ENCODE results near the gene MTR.

The MTR gene

GRCh38 chr1:236779312-236779711 lies 15.8 kb upstream of the MTR start:
- no peak for DNase-seq (ENCODE audit: low spot score)

GRCh38 chr1:236785477-236785876 lies 9.6 kb upstream of the MTR start:
- DNase-seq (ENCODE audit: low spot score), result no peak

- DNase-seq (ENCODE audit: low spot score), result no peak
Observed at GRCh38 chr1:236786453-236786852, 8.6 kb upstream of the MTR start.

GRCh38 chr1:236794585-236795034 lies 482 bp upstream of the MTR start:
- no peak for DNase-seq (ENCODE audit: low spot score)

- no peak for DNase-seq (ENCODE audit: low spot score)
Observed at GRCh38 chr1:236795757-236796667, 920 bp downstream of the MTR start.

GRCh38 chr1:236799001-236799400 lies 3.9 kb downstream of the MTR start:
- no peak for DNase-seq (ENCODE audit: low spot score)

- DNase-seq (ENCODE audit: low spot score), result no peak
Observed at GRCh38 chr1:236800002-236800620, 5.0 kb downstream of the MTR start.

GRCh38 chr1:236800623-236801022 lies 5.5 kb downstream of the MTR start:
- no peak for DNase-seq (ENCODE audit: low spot score)

GRCh38 chr1:236802264-236802663 lies 7.2 kb downstream of the MTR start:
- DNase-seq (ENCODE audit: low spot score), result no peak

- DNase-seq (ENCODE audit: low spot score), result no peak
Observed at GRCh38 chr1:236806634-236807033, 11.5 kb downstream of the MTR start.

- no peak for DNase-seq (ENCODE audit: low spot score)
Observed at GRCh38 chr1:236808005-236808404, 12.9 kb downstream of the MTR start.

- DNase-seq (ENCODE audit: low spot score), result no peak
Observed at GRCh38 chr1:236808564-236809130, 13.6 kb downstream of the MTR start.

- no peak for DNase-seq (ENCODE audit: low spot score)
Observed at GRCh38 chr1:236809148-236809547, 14.1 kb downstream of the MTR start.

GRCh38 chr1:236810018-236810417 lies 14.9 kb downstream of the MTR start:
- no peak for DNase-seq (ENCODE audit: low spot score)

- DNase-seq (ENCODE audit: low spot score), result no peak
Observed at GRCh38 chr1:236812334-236813030, 17.4 kb downstream of the MTR start.

- no peak for DNase-seq (ENCODE audit: low spot score)
Observed at GRCh38 chr1:236815941-236816340, 20.8 kb downstream of the MTR start.

- DNase-seq (ENCODE audit: low spot score), result no peak
Observed at GRCh38 chr1:236819856-236820255, 24.8 kb downstream of the MTR start.

GRCh38 chr1:236821091-236821627 lies 26.1 kb downstream of the MTR start:
- no peak for DNase-seq (ENCODE audit: low spot score)

- no peak for DNase-seq (ENCODE audit: low spot score)
Observed at GRCh38 chr1:236823559-236823958, 28.5 kb downstream of the MTR start.

GRCh38 chr1:236829085-236829484 lies 34.0 kb downstream of the MTR start:
- DNase-seq (ENCODE audit: low spot score), result no peak

GRCh38 chr1:236830116-236830515 lies 35.0 kb downstream of the MTR start:
- no peak for DNase-seq (ENCODE audit: low spot score)

- no peak for DNase-seq (ENCODE audit: low spot score)
Observed at GRCh38 chr1:236830560-236830959, 35.5 kb downstream of the MTR start.

All from HuH-7 (cell line).